Spinal cord (tissue), 10 donors: ENCODE results near the gene IQSEC3. TPM values are rescaled to one million over a fixed set of nuclear protein-coding genes. Genes with fewer than 3 reads are reported as not detected.
"Not testable (repeated sequence)": the region's sequence is repeated elsewhere in the genome, so short reads cannot be mapped to it uniquely, and the experiment has no call there.

ENCODE experiments used
- DNase-seq, 6 donors: peaks; one replicate each; pipeline versions ENCODE4 v3.0.0 to v3.0.0-alpha.2; 2013 to 2015; ENCODE audit warnings: low spot score in 6 of 6, low read depth in 4 of 6
- H3K27ac ChIP-seq: one replicate; pipeline ENCODE4 v1.5.1; 2013; ENCODE audit warnings: low read depth, low read length, control low read depth
- H3K27me3 ChIP-seq: one replicate; pipeline ENCODE4 v1.6.1; 2013; ENCODE audit warnings: low read length; ENCODE audit not compliant: control insufficient read depth, insufficient read depth
- H3K36me3 ChIP-seq: one replicate; pipeline ENCODE4 v1.6.1; 2013; ENCODE audit warnings: low read length; ENCODE audit not compliant: control insufficient read depth, insufficient read depth
- H3K4me1 ChIP-seq: one replicate; pipeline ENCODE4 v1.6.1; 2013; ENCODE audit warnings: low read length; ENCODE audit not compliant: control insufficient read depth, insufficient read depth
- H3K4me3 ChIP-seq: one replicate; pipeline ENCODE4 v1.5.1; 2013; ENCODE audit warnings: low read depth, low read length, control low read depth
- H3K9me3 ChIP-seq: one replicate; pipeline ENCODE4 v1.6.1; 2013; ENCODE audit warnings: low read length; ENCODE audit not compliant: control insufficient read depth, insufficient read depth
- WGBS: methylation state at CpG from one replicate; pipeline ENCODE4 v1.1.5; 2013; ENCODE audit warnings: missing lambda C conversion rate; ENCODE audit not compliant: insufficient coverage; 5-methylcytosine and 5-hydroxymethylcytosine counted together
- polyA plus RNA-seq, 2 donors: library from polyadenylated mRNA; unstranded; fragments of 120-200 nt; gene quantifications; one replicate each; pipeline ENCODE4 v1.2.1, GENCODE V29; 2013; ENCODE audit not compliant: insufficient read length in 2 of 2
- total RNA-seq, 2 donors: library from RNA; depleted of rRNA in 1 of 2; stranded (reverse); fragments of 120-200 nt in 1 of 2; fragments of >200 nt in 1 of 2; gene quantifications; one replicate each; pipeline versions ENCODE4 v1.2.3 to v1.2.4, GENCODE V29; 2013 to 2014
- donor health status: healthy.

The IQSEC3 gene
- total and polyA plus RNA-seq, 4 donors = 7.8 to 65.3 (median 39.0) TPM

DNA sequence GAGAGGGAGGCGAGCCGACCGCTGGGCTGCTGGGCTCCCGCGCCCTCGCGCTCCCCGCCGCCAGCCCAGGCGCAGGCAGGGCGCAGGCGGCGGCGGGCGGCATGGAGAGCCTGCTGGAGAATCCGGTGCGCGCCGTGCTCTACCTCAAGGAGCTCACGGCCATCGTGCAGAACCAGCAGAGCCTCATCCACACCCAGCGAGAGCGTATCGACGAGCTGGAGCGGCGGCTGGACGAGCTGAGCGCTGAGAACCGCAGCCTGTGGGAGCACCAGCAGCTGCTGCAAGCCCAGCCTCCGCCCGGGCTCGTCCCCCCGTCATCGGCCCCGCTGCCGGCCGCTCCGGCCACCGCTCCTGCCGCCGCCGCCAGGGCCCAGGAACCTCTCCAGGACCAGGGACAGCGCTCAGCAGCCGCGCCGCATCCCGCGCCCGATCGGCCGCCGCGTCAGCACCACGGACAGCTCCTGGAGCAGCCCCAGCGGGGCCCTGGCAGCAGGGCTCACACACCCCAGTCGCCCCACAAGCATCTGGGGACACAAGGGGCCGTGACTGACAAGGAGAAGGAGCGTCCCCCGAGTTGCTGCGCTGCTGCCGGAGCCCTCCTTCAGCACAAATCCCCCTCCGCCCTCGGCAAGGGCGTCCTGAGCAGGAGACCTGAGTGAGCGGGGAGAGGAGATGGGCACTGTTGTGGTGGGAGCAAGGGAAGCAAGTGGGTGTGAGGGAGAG, 376 bp downstream of the IQSEC3 start:
- not testable (repeated sequence) for H3K27ac ChIP-seq, H3K9me3 ChIP-seq, H3K4me1 ChIP-seq, H3K27me3 ChIP-seq, H3K4me3 ChIP-seq, H3K36me3 ChIP-seq
- DNase-seq = peak in 4 of 6 donors; percentile 12 to 87 (median 54)
- under 1% methylated on average over 27 of the region's 66 CpGs for WGBS

DNA sequence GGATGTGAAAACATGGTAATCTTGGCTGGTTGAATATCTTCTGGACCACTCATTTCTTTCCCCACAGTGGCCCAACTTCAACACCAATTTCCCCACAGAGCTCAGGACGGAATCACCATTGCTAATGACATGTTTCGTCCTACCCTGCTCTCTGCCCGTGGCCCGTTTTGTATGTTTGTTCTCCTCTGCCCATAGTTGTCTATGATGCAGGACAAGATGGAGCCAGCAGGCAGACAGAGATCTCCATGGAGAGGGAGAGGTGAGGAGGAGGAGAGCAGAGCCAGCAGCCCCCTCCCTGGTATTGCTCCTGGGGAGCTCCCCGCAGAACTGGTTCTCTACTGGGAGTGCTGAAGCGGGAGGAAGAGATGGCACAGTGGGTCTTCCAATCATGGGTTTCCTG, 3.1 kb downstream of the IQSEC3 start:
- 68% methylated on average over 3 of the region's 6 CpGs for WGBS
- not testable (repeated sequence) for H3K27ac ChIP-seq, H3K9me3 ChIP-seq, H3K4me3 ChIP-seq, H3K27me3 ChIP-seq, H3K36me3 ChIP-seq, H3K4me1 ChIP-seq, DNase-seq

DNA sequence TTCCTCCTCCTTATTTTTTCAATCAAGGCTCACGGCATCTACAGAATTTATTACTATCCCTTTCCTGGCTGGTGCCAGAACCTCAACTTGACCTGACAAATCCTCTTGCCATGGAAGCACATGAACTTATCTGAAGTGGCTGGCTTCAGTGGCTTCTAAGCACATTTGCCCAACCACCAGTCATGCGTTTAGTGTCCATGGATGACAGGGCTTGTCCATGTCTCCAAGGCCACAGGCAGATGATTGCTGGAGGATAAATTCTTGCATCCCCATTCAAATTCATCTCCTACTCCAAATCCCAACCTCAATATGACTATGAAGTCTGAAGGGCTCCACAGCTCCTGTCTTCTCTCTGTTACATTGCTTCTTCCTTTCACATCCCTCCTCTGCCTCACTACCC, 4.0 kb downstream of the IQSEC3 start:
- H3K4me1 ChIP-seq, H3K36me3 ChIP-seq, DNase-seq, H3K4me3 ChIP-seq, H3K27ac ChIP-seq, H3K9me3 ChIP-seq, H3K27me3 ChIP-seq: not testable (repeated sequence)
- WGBS = 100% methylated on average over 2 of the region's 2 CpGs

DNA sequence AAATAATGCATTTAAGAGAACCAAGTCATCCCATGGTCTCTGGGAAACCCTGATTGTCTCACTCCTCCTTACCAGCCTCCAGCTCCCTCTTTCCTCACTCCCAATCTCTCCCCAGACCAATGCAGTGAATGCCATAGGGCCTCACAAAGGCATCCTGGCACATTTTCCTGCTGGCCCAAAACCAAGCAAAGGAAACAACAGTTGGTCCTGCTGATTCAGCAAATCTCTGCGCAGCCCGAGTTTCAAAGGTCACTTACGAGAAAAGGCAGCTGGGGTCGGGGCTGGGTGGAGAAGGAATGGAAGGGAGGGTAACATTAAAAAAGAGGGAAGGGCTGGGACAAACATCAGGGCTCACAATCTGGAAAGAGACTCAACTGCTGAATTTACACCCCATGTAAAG, 5.5 kb downstream of the IQSEC3 start:
- H3K4me3 ChIP-seq, DNase-seq, H3K27me3 ChIP-seq, H3K27ac ChIP-seq, H3K9me3 ChIP-seq, H3K4me1 ChIP-seq, H3K36me3 ChIP-seq: not testable (repeated sequence)
- 59% methylated on average over 3 of the region's 4 CpGs for WGBS

DNA sequence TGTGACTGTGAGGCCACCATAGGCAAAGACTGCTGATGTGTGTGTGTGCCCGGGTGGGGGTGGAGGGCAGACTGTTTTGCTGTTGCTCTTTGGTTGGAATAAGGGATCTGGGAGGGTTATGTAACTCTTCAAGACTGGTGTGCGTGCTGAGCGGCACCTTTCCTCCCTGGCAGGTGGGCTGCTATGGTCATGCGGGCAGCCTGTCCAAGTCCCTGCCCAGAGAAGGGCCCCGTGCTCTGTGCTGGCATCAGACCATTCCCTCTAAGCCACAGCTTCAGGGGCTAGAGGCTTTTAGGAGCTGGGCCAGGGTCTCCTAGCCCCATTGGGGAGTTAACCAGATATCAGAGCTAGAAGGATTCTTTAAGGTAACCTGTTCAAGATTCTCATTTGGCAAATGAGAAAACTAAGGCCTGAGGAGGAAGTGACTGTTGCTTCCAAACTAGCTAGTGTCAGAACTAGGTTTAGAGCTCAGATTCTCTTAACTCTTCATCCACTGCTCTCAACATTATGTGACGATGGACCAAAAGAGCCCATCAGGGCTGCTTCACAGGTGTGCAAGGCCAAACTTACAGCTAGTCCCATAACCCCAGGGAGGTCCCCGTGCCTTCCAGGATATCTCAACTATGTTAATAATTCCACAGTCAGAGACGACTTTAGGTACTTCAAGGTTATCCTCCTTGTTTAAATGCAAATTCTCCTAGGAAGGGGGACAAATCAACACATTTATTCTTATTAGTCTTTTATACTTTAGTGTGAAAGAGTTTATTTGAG, 8.0 kb downstream of the IQSEC3 start:
- WGBS = 77% methylated on average over 5 of the region's 8 CpGs
- not testable (repeated sequence) for DNase-seq, H3K4me1 ChIP-seq

DNA sequence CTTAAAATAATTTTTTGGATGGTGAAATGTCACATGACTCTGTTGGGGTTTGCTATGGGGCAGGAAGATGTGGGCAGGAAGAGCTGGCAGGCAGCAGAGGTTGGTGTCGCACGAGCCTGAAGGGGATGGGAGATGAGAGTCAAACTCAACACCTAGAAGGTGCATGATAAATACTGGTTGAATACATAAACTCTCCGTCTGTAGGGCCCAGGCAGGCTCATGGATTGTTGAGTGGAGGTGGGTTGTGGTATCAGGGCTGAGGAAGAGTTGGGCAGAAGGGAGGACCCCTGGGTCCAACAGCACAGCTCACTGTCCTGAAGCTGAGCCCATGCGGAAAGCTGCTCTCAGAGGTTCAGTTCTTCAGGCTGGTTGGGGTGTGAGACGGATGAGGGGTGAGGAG, 9.0 kb downstream of the IQSEC3 start:
- H3K27ac ChIP-seq, H3K9me3 ChIP-seq, H3K36me3 ChIP-seq, H3K4me1 ChIP-seq, DNase-seq, H3K4me3 ChIP-seq: not testable (repeated sequence)
- H3K27me3 ChIP-seq = peaks cover 14% of the 10 kb centered on the region
- 100% methylated on average over 3 of the region's 5 CpGs for WGBS

More for the DNA sequence above, 8.0 kb downstream of the IQSEC3 start:
- peaks cover 16% of the 10 kb centered on the region for H3K27me3 ChIP-seq
- H3K36me3 ChIP-seq, H3K9me3 ChIP-seq, H3K4me3 ChIP-seq, H3K27ac ChIP-seq: not testable (repeated sequence)

DNA sequence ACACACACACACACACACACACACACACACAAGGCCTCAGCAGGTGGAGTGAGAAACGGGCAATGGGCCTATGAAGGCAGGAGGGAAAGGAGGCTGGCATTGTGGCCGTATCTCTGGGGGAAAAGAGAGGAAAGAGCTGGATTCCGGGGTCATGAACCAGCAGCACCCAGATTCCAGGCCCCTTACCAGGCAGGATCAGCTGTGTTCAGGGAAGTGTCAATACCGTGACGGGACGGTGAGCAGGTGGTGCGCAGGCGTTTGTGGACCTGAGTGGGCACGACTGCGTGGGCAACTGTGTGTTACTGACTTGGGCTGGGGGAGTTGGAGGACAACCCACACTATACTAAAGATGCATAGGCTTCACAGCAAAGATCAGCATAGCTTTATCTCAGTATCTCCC, 9.5 kb downstream of the IQSEC3 start:
- 89% methylated on average over 6 of the region's 10 CpGs for WGBS
- H3K9me3 ChIP-seq = not testable (repeated sequence)
- H3K27me3 ChIP-seq = peaks cover 14% of the 10 kb centered on the region

DNA sequence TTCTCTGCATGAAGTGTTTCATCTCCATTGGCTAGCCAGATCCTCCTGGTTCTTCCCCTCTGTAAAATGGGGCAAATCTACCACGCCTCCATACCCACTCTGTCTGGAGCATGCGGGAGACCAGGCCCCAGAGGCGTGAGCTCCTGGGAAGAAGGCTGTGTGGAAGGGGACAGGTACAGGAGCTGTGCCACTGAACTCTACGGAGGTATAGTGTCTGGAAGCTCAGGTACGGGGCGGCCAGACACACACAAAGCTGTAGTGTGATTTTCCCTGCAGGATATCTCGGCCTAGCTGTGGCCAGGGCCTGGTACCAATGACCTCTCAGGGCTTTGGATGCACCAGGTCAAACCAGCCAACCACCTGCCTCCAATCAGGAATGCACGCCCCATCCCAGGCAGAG, 10.0 kb downstream of the IQSEC3 start:
- H3K27me3 ChIP-seq = peaks cover 12% of the 10 kb centered on the region
- not testable (repeated sequence) for DNase-seq, H3K36me3 ChIP-seq, H3K4me3 ChIP-seq, H3K9me3 ChIP-seq, H3K4me1 ChIP-seq, H3K27ac ChIP-seq
- WGBS = 90% methylated on average over 4 of the region's 8 CpGs

More for the DNA sequence above, 9.5 kb downstream of the IQSEC3 start:
- not testable (repeated sequence) for DNase-seq, H3K36me3 ChIP-seq, H3K4me1 ChIP-seq, H3K27ac ChIP-seq, H3K4me3 ChIP-seq

DNA sequence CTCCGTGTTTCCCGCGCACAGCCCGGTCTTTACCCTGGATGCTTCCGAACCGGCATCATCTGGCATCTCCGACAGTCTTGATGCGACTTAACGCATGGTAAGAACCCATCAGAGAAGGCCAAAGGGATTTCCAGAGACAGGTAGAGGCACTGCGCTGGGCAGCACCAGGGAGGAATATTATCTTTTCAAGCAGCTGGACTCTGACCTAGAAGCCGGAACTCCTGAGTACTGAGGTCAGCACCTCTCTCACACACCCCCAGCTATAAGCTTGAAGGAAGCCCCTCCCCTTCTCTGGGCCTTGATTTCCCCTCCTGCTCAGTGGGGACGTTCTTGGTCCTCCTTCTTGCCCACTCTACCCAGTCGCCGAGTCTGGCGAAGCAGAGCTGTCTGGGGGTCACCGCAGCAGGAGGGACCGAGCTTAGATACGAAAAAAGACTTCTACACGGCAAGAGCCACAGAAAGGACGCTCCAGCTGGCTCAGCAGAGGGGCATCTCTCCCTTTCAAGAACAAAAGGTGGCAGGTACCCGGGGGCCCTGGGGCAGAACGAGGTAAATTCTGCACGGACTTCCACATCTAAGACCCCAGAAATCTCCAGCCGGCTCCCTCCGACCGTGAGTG, 10.6 kb downstream of the IQSEC3 start:
- not testable (repeated sequence) for H3K36me3 ChIP-seq, H3K27ac ChIP-seq, H3K4me1 ChIP-seq, H3K9me3 ChIP-seq, H3K4me3 ChIP-seq, DNase-seq
- peaks cover 12% of the 10 kb centered on the region for H3K27me3 ChIP-seq
- 67% methylated on average over 5 of the region's 26 CpGs for WGBS
